K562 (cell line): ENCODE data around the gene THBS2. TPM values are rescaled to one million over a fixed set of nuclear protein-coding genes. Genes with fewer than 3 reads are reported as not detected.

Source experiments
- ATAC-seq: fragments of 200-7000 bp; cut with Tn5 transposase; 3 replicates; pipeline ENCODE4 v1.9.1; 2020; ENCODE audit warnings: moderate library complexity
- BruUV-seq: library from RNA; stranded (reverse); fragments of 400-500 nt; replicated peaks from 2 replicates; lab custom pipeline; 2021; lab: Mats Ljungman, UMichigan
- CTCF ChIA-PET: fragments of 300-600 bp; formaldehyde crosslinking; extraction: SDS; loops from one replicate; lab custom pipeline; 2021; ENCODE audit warnings: low intra/inter-chr PET ratio; lab: Yijun Ruan, JAX
- POLR2A ChIA-PET: fragments of 300-600, 350-650 bp; sonication (Branson Sonifier 250); formaldehyde crosslinking; extraction: SDS; loops from one replicate; lab custom pipeline; 2021; ENCODE audit warnings: antibody characterized with exemption, inconsistent platforms; lab: Yijun Ruan, JAX
- DNase-seq, 4 experiments: peaks; one replicate each; pipeline versions ENCODE4 v3.0.0 to v3.0.0-alpha.2; 2011 to 2018; ENCODE audit warnings: low spot score in 3 of 4, mixed read lengths in 3 of 4; ENCODE audit errors: extremely low read depth in 1 of 4
- FAIRE-seq: peaks from 2 replicates; lab custom pipeline; 2011; peaks lifted over from hg19 to GRCh38; lab: Jason Lieb, UNC
- H2AFZ ChIP-seq: 2 replicates; pipeline ENCODE4 v1.6.0; 2011; ENCODE audit warnings: low read depth, low read length, control low read depth, inconsistent platforms
- H3K27ac ChIP-seq: fragments of 200-600 bp; 3 replicates; pipeline ENCODE4 v1.8.0; 2011; ENCODE audit warnings: low read depth, mild to moderate bottlenecking, control low read depth, inconsistent platforms, low read length, moderate library complexity, mixed read lengths; ENCODE audit errors: extremely low read depth
- H3K27me3 ChIP-seq, 2 experiments: fragments of 300-600 bp in 1 of 2; 2 replicates in 1 of 2; 3 replicates in 1 of 2; pipeline versions ENCODE4 v1.6.0 to v1.8.0; 2011; ENCODE audit warnings: inconsistent platforms in 2 of 2, low read length in 2 of 2, mild to moderate bottlenecking in 1 of 2, mixed read lengths in 1 of 2, moderate library complexity in 1 of 2; ENCODE audit not compliant: control insufficient read depth in 2 of 2, insufficient read depth in 2 of 2
- H3K36me3 ChIP-seq: fragments of 300-600 bp; 3 replicates; pipeline ENCODE4 v1.8.0; 2011; ENCODE audit warnings: mild to moderate bottlenecking, low read length, inconsistent platforms; ENCODE audit not compliant: control insufficient read depth, insufficient read depth
- H3K4me1 ChIP-seq, 2 experiments: fragments of 200-600 bp in 1 of 2; replicated peaks in 1 of 2; 2 replicates in 1 of 2; 3 replicates in 1 of 2; pipeline versions ENCODE4 v1.5.1 to v1.8.0; 2011; ENCODE audit warnings: inconsistent platforms in 2 of 2, low read length in 2 of 2, mild to moderate bottlenecking in 1 of 2, mixed read lengths in 1 of 2, moderate library complexity in 1 of 2; ENCODE audit not compliant: control insufficient read depth in 2 of 2, insufficient read depth in 2 of 2
- H3K4me2 ChIP-seq: 2 replicates; pipeline ENCODE4 v1.6.1; 2011; ENCODE audit warnings: low read length, control low read depth, inconsistent platforms, mixed read lengths; ENCODE audit not compliant: insufficient read depth
- H3K4me3 ChIP-seq: fragments of 200-600 bp; sonication (generic), shearing (Covaris generic); 2 replicates; pipeline ENCODE4 v1.5.1; 2016; ENCODE audit warnings: control low read depth, inconsistent platforms
- H3K79me2 ChIP-seq: fragments of 200-600 bp; 3 replicates; pipeline ENCODE4 v1.8.0; 2011; ENCODE audit warnings: low read length, inconsistent platforms; ENCODE audit not compliant: control insufficient read depth, insufficient read depth
- H3K9ac ChIP-seq, 2 experiments: 2 replicates each; pipeline versions ENCODE4 v1.6.0 to v1.6.1; 2011; ENCODE audit warnings: low read depth in 2 of 2, low read length in 2 of 2, control low read depth in 1 of 2, inconsistent platforms in 1 of 2, mild to moderate bottlenecking in 1 of 2, mixed read lengths in 1 of 2; ENCODE audit not compliant: insufficient read depth in 1 of 2
- H3K9me1 ChIP-seq: one replicate; pipeline ENCODE4 v1.6.0; 2011; ENCODE audit warnings: inconsistent platforms, mild to moderate bottlenecking, low read length, moderate library complexity; ENCODE audit not compliant: control insufficient read depth, insufficient read depth
- H3K9me3 ChIP-seq: replicated peaks from 2 replicates; pipeline ENCODE4 v1.5.1; 2011; ENCODE audit warnings: low read depth, low read length, inconsistent platforms; ENCODE audit not compliant: control insufficient read depth, insufficient read depth
- H4K20me1 ChIP-seq: replicated peaks from 2 replicates; pipeline ENCODE4 v1.6.1; 2011; ENCODE audit warnings: low read length, inconsistent platforms, mixed read lengths; ENCODE audit not compliant: control insufficient read depth, insufficient read depth
- MCM3 ChIP-seq: fragments of 450-650 bp; IDR thresholded peaks from 2 replicates; pipeline ENCODE4 v1.6.1; 2016
- ZNF384 ChIP-seq: IDR thresholded peaks from 2 replicates; pipeline ENCODE4 v1.6.1; 2012; ENCODE audit warnings: low read depth, low read length, improper control_type of control experiment
- WGBS: fragments of 100-300 bp; shearing (Covaris generic); methylation state at CpG from one replicate; pipeline ENCODE4 v1.1.6; 2016; ENCODE audit warnings: low coverage, mixed read lengths; ENCODE audit not compliant: insufficient coverage; ENCODE audit errors: missing lambda C conversion rate; 5-methylcytosine and 5-hydroxymethylcytosine counted together
- in situ Hi-C: fragments of 300-500 bp; cut with MboI; formaldehyde crosslinking; loops from 4 replicates; pipeline ENCODE4 v1.15.0; 2018; ENCODE audit warnings: inconsistent platforms, mixed read lengths
- intact Hi-C: fragments of 100-400 bp; cut with micrococcal nuclease; formaldehyde crosslinking; loops from 2 replicates; pipeline ENCODE4 v1.14.2; 2022
- polyA plus RNA-seq, 8 experiments: library from polyadenylated mRNA; depleted of rRNA in 4 of 8; stranded (reverse) in 5 of 8; unstranded in 3 of 8; fragments of >200 nt; fragmentation: Nextera tagmentation in 2 of 8; fragmentation: Illumina TruSeq in 1 of 8; extraction: Ambion mirVana in 2 of 8; extraction: Trizol in 1 of 8; gene quantifications; 2 replicates each; pipeline versions ENCODE4 v1.2.1 to v1.2.3, GENCODE V29; 2011 to 2014; ENCODE audit warnings: inconsistent platforms in 1 of 8, missing spikeins in 1 of 8
- total RNA-seq, 7 experiments: library from RNA; depleted of rRNA in 6 of 7; stranded (reverse); fragments of >200 nt in 6 of 7; fragmentation: Illumina TruSeq in 2 of 7; extraction: Trizol in 2 of 7; gene quantifications; 2 replicates each; pipeline versions ENCODE4 v1.2.1 to v1.2.3, GENCODE V29; 2011 to 2021; ENCODE audit warnings: low replicate concordance in 1 of 7
- TF ChIP-seq, protein P1 (sequence below): fragments of 250-450 bp; sonication (Bioruptor Pico); IDR thresholded peaks from 2 replicates; pipeline ENCODE4 v1.8.0; 2022; ENCODE audit warnings: moderate library complexity, mild to moderate bottlenecking, inconsistent platforms
- TF ChIP-seq, protein P2 (sequence below): fragments of 250-450 bp; sonication (Bioruptor Pico); IDR thresholded peaks from 2 replicates; pipeline ENCODE4 v1.8.0; 2022; ENCODE audit warnings: moderate library complexity, mild to moderate bottlenecking, inconsistent platforms

Gene THBS2
- total and polyA plus RNA-seq, 9 of the 15 experiments (the other 6 are each of a cell fraction or from before 2014, with no cell fraction given): 0.03 to 0.11 (median 0.03) TPM; not detected in 6

DNA sequence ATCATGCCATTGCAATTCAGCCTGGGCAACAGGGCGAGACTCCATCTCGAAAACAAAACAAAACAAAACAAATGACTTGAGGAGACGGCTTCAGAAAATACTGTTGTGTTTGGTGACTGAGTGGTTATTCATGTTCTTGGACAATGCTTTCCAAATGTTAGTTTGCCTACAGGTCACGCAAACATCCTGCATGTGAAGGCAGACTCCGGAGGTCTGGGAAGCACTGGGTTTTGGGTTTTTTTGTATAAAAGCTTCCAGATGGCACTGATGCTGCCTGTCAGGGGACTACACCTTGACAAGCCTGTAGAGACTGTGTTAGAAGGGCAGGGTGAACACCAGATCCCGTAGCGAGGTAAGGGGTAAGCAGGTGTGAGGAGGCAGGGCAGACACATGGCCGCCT lies 81.7 kb downstream of the THBS2 start (continued):
- TF ChIP-seq, protein P1, sequence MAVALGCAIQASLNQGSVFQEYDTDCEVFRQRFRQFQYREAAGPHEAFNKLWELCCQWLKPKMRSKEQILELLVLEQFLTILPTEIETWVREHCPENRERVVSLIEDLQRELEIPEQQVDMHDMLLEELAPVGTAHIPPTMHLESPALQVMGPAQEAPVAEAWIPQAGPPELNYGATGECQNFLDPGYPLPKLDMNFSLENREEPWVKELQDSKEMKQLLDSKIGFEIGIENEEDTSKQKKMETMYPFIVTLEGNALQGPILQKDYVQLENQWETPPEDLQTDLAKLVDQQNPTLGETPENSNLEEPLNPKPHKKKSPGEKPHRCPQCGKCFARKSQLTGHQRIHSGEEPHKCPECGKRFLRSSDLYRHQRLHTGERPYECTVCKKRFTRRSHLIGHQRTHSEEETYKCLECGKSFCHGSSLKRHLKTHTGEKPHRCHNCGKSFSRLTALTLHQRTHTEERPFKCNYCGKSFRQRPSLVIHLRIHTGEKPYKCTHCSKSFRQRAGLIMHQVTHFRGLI: no peak
- no peak for TF ChIP-seq MCM3
- TF ChIP-seq, protein P2, sequence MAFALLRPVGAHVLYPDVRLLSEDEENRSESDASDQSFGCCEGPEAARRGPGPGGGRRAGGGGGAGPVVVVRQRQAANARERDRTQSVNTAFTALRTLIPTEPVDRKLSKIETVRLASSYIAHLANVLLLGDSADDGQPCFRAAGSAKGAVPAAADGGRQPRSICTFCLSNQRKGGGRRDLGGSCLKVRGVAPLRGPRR (CRISPR knock-in tag): no peak

DNA sequence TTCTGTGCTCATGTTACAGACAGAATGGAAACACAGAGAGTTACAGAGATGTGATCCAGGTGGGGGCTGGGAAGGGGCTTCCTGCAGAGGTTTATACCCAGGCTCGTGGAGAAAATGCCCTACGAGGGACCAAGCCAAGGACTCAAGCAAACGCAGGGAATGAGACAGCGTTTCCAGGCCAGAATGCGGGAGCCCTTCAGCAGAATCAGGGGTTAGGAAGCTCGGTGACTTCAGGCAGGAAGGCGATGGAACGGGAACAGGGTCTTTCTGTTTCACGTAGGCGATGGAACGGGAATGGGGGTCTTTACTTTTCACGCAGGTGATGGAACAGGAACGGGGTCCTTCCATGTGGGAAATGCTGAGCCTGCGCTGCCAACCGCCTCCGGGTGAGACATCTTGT lies 82.6 kb downstream of the THBS2 start:
- Histone ChIP-seq H3K9me1 (peaks cover 2% of the 10 kb centered on the region), H3K27me3 (peaks cover 60 to 83% of the 10 kb centered on the region in 2 experiments), H3K9me3 (no peaks in the 10 kb centered on the region), H3K9ac (no peak overlapping the region), H3K4me1 (peaks cover 0 to 16% of the 10 kb centered on the region in 2 experiments; a peak in 2 of 5 replicates), H3K79me2 (no peaks in the 10 kb centered on the region), H4K20me1 (peaks cover 5% of the 10 kb centered on the region; the same call in 1 of the 2 replicates), H3K4me2 (no peak overlapping the region), H3K36me3 (no peaks in the 10 kb centered on the region), H3K4me3 (no peak overlapping the region), H3K27ac (no peak overlapping the region), H2AFZ (no peak overlapping the region)
- 0% methylated on average over 16 of the region's 16 CpGs for WGBS
- CTCF ChIA-PET: no interaction called here
- no peak for DNase-seq
- no peak for FAIRE-seq
- in situ Hi-C loops (no loop called here), intact Hi-C loops (no loop called here)
- TF ChIP-seq ZNF384: no peak
- no TSS peak for BruUV-seq
- no peak for ATAC-seq
- POLR2A ChIA-PET: interaction anchor here (0.9 kb wide), 1 partner anchor 20 kb away, joined by 3 read pairs; no protein-coding TSS in a partner anchor
